ENCODE measurements around the gene STIM1. TPM values are rescaled to one million over a fixed set of nuclear protein-coding genes. Genes with fewer than 3 reads are reported as not detected.

The STIM1 gene
- total RNA-seq, 4 donors from 2014 or later, result 42.4 to 114 (median 72.8) TPM

DNA sequence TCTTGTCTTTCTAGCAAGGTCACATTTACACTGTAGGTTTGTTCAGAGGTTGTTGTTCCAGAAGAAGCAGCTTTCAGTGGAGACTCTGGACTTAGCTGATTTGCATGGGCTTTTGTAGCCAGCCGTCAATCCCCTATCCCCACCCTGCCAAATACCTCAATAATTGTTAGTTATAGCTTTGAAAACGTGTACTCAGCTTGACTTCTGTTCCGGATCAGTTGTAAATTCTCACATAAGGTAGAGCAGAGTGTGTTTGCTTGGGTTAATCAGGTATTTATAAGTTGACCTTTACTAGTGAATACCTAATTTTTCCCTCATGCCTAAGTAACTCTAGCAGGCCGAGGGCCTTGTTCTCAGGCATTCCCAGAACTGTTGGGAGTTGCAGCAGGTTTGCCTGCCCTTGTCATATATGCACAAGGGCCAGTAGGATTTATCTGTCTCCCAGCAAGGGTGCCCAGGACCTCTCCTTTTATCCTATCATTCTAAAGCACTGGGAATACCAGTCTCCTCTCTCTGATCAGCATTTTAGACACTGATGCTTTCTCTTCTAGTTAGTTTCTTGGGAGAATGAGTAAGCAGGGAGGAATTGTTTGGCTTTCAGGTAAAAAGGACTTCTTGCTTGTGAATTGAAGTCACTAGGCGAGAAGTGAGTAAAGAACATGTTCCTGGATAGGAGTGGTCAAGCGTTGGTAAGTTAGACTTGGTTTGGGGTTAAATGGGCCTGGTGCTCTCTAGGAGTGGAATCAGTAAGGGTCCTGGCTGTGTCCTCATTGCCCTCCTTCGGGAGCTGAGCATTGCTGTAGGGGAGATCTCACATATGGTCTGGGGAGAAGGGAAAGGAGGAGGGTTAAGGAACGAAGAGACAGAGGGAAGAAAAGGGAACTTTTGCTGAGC is 22.1 kb downstream of the STIM1 start:
- 45 to 52% methylated on average over 5 to 8 of the region's 8 CpGs for WGBS, 2 donors (ENCODE audit: low coverage in 1 of 2)
- no peaks in the 10 kb centered on the region for H3K36me3 ChIP-seq

DNA sequence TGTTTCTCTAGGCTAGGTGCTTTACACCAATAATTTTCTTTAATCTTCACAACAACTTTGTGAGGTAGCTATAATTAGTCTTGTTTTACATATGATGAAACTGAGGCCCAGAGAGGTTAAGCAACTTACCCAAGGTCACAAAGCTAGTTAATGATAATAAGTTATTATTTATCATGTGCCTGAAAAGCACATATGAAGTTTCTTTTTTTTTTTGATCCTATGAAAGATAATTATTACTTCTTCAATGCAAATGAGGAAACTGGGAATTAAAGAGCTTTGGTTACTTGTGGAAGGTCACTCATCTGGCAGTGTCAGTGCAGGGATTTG is 22.8 kb downstream of the STIM1 start:
- TF ChIP-seq POLR2AphosphoS5 (IDR thresholded peaks at IDR 0.05) (no peak), POLR2A (IDR thresholded peaks at IDR 0.05) (no peak), EP300 (IDR thresholded peaks at IDR 0.05) (no peak)
- TF ChIP-seq, protein P1, sequence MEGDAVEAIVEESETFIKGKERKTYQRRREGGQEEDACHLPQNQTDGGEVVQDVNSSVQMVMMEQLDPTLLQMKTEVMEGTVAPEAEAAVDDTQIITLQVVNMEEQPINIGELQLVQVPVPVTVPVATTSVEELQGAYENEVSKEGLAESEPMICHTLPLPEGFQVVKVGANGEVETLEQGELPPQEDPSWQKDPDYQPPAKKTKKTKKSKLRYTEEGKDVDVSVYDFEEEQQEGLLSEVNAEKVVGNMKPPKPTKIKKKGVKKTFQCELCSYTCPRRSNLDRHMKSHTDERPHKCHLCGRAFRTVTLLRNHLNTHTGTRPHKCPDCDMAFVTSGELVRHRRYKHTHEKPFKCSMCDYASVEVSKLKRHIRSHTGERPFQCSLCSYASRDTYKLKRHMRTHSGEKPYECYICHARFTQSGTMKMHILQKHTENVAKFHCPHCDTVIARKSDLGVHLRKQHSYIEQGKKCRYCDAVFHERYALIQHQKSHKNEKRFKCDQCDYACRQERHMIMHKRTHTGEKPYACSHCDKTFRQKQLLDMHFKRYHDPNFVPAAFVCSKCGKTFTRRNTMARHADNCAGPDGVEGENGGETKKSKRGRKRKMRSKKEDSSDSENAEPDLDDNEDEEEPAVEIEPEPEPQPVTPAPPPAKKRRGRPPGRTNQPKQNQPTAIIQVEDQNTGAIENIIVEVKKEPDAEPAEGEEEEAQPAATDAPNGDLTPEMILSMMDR (IDR thresholded peaks at IDR 0.05), result no peak
- H3K36me3 ChIP-seq, result no peaks in the 10 kb centered on the region
- peaks cover 17 to 83% (median 17%) of the 10 kb centered on the region in 3 donors for H3K4me1 ChIP-seq
- H3K27me3 ChIP-seq, result no peaks in the 10 kb centered on the region
- no peaks in the 10 kb centered on the region for H3K9me3 ChIP-seq
- H3K27ac ChIP-seq, result peak overlapping the region in 3 of 4 donors; percentile 33 to 65 (median 41)
- no peak overlapping the region for H3K4me3 ChIP-seq
- ATAC-seq, result no peak

More for the DNA sequence above, 22.1 kb downstream of the STIM1 start:
- peaks cover 17 to 87% (median 17%) of the 10 kb centered on the region in 3 donors for H3K4me1 ChIP-seq
- no peak for ATAC-seq
- TF ChIP-seq EP300 (IDR thresholded peaks at IDR 0.05) (no peak), POLR2A (IDR thresholded peaks at IDR 0.05) (no peak), POLR2AphosphoS5 (IDR thresholded peaks at IDR 0.05) (no peak)
- TF ChIP-seq, protein P1 (IDR thresholded peaks at IDR 0.05), result no peak
- no peak overlapping the region for H3K4me3 ChIP-seq
- no peaks in the 10 kb centered on the region for H3K9me3 ChIP-seq
- peak overlapping the region in 3 of 4 donors; percentile 33 to 65 (median 41) for H3K27ac ChIP-seq
- H3K27me3 ChIP-seq, result no peaks in the 10 kb centered on the region

- Histone ChIP-seq H3K4me3 (no peak overlapping the region), H3K4me1 (peaks cover 17 to 80% (median 17%) of the 10 kb centered on the region in 3 donors), H3K27me3 (no peaks in the 10 kb centered on the region), H3K36me3 (no peaks in the 10 kb centered on the region), H3K27ac (peak overlapping the region in 3 of 4 donors; percentile 1 to 62 (median 22)), H3K9me3 (no peaks in the 10 kb centered on the region)
- 54 to 59% methylated on average over 3 of the region's 4 CpGs for WGBS, 2 donors (ENCODE audit: low coverage in 1 of 2)
- no peak for TF ChIP-seq POLR2AphosphoS5 (IDR thresholded peaks at IDR 0.05)
- TF ChIP-seq POLR2A (IDR thresholded peaks at IDR 0.05), result no peak
- TF ChIP-seq, protein P1 (IDR thresholded peaks at IDR 0.05), result no peak
- TF ChIP-seq EP300 (IDR thresholded peaks at IDR 0.05), result no peak
- ATAC-seq, result no peak
Measured at GRCh38 chr11:3879216-3879966, 23.9 kb downstream of the STIM1 start.

- H3K27me3 ChIP-seq, result no peaks in the 10 kb centered on the region
- TF ChIP-seq POLR2AphosphoS5 (IDR thresholded peaks at IDR 0.05) (no peak), POLR2A (IDR thresholded peaks at IDR 0.05) (no peak), EP300 (IDR thresholded peaks at IDR 0.05) (no peak)
- TF ChIP-seq, protein P1 (IDR thresholded peaks at IDR 0.05), result no peak
- H3K9me3 ChIP-seq, result no peaks in the 10 kb centered on the region
- 50 to 55% methylated on average over 1 to 2 of the region's 2 CpGs for WGBS, 2 donors (ENCODE audit: low coverage in 1 of 2)
- peaks cover 17 to 78% (median 17%) of the 10 kb centered on the region in 3 donors for H3K4me1 ChIP-seq
- no peak for ATAC-seq
- peak overlapping the region in 3 of 4 donors; percentile 22 to 62 (median 27) for H3K27ac ChIP-seq
- H3K4me3 ChIP-seq, result no peak overlapping the region
- no peaks in the 10 kb centered on the region for H3K36me3 ChIP-seq
Measured at GRCh38 chr11:3879967-3880542, 24.6 kb downstream of the STIM1 start.

Data from gastroesophageal sphincter (tissue), 4 donors.